Fibroblast of skin of abdomen (primary cell): ENCODE results near the gene LRRC9.
A peak's percentile ranks its signal among the peaks of the same experiment; 100 is the strongest.
"Not testable (repeated sequence)": the region's sequence is repeated elsewhere in the genome, so short reads cannot be mapped to it uniquely, and the experiment has no call there.

Source experiments
- DNase-seq: peaks from one replicate; pipeline ENCODE4 v3.0.0-alpha.2; 2013

LRRC9 gene

DNA sequence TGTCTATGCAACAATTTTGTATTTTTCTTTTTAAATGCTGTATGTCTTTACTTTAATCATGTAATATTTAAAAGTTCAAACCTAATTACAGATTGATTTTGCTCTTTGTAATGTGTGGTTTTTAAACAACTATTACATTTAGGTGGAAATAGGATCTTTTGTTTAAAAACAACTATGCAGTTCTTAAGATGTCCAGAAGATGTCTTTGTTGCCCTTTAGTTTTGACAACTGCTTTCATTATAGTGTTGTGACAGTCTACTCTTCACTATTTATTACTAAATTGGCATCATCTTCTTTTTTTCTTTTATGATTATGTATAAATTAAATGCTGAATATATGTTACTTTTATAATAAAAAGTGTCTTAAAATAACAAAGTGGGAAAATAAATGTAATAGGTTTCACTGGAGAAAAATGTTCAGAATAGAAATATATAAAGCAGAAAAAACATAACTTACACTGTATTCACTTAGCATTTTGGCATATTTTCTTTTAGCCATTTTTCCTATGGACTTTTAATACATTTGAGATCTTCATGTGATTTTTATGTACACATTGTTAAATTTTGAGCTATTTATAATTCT lies 144.6 kb downstream of the LRRC9 start:
- peak; percentile 31 for DNase-seq

DNA sequence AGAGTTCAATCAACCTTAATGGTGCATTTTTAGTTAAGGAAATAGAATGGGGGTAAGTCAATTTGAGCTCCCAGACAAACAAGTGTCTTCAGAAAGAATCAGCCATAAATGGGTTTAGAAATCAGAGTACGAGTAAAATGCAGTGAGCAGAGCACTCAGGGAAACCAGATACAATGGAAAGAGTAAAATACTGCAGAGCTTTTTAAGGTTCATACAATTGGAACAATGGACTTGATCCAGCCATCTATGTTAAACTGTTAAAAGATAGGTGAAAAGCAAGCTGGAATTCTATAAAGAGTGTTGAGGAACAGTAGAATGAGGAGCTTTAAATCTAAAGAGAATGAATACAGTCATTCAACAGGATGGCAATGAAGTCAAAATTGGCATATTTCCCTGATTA lies 147.9 kb downstream of the LRRC9 start:
- DNase-seq, result no peak

DNA sequence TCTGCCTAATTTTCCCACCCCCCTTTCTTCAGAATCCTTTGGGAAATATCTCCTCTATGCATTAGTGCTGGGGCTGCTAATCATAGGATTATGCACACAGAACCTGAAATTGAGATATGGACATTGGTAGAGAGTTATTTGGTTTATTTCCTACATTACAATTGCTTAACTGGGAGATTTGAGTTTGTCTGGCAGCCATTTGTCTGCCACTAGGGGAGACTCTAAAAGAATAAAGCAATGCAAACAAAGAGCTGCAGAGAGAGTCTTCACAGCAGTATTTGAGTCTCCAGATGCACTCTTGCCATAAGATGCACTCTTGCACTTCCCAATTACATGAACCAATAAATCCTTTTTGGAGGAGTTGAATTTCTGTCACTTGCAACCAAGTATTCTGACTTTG lies 159.8 kb downstream of the LRRC9 start:
- DNase-seq, result no peak

DNA sequence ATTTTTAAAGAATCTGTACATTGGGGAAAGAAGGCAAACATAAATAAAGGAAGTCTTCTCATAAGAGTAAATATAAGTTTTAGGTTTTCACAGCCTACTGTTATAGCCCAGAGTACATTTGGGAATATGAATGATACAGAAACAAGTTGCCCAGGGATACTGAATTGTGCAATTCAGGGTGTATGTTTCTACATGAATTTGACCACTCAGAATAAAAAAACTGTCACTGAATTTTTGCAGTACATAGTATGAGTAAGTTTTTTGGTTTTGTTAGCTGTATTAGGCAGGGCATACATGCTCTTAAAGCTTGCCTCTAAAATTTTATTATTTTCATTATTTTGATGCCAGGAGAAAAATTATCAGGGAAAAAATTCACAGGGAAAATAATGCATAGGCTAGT lies 165.1 kb downstream of the LRRC9 start:
- peak; percentile 17 for DNase-seq

DNA sequence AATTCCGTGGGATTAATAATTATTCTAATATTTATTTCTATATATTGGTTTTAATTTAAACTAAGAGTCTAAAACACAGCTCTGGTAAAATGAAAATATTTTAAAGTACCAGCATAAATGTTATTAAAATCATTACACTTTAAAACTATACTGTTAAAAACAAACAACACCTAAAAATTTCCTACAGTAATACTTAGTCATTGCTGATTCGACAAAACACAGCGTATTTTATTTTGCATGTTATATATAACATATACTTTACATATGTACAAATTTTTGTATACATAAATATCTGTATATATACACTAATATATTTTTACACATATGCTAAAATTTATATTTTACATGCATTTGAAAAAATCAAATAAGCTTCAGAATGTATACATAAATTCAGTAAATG lies 165.7 kb downstream of the LRRC9 start:
- no peak for DNase-seq

DNA sequence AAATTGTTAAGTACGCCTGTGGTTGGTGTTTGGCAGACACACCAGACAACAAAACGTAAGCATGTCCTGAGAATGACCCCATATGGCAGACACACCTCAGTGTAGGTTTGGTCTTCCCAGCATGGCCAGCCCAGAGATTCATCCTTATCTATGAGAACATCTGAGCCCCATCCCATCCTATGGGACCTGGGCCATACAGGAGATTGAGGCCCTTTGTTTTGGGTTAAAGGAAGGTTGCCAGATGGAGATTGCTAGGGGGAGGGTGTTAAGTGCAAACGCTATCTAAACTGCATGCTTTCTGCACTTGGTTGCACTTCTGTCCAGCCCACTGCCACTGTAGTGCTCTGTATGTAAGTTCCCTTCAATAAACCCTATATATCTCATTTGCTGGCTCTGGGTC lies 167.7 kb downstream of the LRRC9 start:
- DNase-seq, result no peak

DNA sequence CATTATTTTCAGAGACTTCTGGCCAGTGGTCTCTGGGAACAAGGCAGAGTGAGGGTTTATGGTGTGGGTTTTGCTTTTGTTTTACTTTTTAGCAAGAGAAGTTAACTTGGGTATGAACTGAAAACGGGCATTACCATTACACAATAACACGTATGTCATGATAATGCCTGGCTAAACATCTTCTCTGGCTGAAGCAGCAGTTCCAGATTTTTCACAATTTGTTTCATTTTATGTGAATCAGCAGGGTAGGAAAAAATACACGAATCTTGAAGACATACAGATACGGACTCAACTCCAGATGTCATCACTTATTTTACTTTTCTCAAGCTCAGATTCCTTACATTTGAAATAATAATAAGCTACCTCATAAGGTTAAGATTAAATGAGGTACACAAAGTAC lies 169.3 kb downstream of the LRRC9 start:
- DNase-seq, result no peak

DNA sequence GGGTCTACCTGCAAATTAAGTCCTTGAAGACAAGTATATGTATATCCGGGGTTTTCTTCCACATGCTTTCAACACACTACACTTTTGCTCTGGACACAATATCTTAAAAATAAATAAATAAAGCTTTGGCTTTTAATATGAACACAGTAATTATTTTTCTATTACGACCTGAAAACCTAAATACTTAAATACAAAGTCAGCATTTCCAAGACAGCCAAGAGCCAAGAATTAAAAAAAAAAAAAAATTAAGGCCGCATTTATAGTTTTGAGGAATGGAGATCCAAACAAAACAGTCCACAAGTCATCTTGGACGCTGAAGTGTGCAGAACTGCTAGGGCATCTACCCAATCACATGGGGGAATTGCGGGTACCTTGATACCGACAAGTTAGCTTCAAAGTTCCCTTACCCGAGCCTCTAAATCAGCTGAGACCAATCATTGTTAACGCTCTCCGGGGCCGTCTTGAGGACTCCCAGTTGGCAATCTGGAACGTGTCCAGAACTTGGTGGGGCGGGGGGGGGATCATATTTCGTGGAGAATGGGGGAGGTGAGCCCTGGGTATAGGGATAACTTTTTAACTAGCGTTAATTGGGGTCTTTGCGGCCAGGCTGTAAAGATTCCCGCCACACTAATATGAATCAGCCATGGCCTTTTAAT lies 171.0 kb downstream of the LRRC9 start:
- peak; percentile 79 for DNase-seq

DNA sequence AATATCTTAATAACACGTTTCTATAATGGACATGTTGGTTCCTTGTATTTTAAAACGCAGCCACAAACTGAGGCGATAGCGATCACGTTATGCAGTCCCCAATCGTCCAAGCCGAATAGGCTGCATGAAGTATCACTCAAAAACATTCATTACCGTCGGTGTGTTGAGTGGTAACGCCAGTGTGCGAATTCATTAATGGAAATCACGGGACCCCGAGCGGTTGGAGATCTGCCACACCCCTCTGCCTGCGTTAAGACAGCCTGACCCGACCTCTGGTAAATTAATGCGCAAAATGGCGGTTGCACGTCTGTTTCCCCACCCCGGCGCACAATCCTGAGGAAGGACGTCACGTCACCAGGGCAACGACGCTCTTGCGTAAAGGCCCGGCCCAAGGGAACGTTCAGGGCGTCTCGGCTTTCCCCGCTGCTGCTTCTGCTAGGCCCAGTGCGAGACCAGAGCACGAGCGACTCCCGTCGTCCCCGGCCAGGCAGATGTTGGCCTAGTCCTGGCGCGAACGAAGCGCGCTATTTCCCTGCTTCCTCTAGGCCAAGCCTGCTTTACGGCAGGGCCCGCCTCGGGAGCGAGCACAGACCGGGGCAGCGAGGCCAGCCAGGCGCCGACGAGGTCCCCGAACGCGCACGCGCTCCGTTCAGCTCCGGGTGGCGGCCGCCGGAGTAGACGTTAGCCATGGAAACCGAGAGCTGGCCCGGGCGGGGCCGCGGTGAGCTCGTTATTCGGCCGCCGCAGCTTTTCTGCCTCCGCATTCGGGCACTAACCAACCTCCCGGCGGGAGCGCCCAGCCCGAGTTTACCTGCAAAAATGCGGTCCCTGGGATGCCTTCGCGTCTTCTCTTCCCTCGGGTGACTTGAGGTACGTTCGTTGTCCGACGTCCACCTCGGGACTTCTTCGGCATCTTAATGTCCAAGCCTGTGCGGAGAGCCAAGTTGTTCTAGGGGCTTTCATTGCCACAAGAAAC lies 171.9 kb downstream of the LRRC9 start, which contains the start of gene PCNX4:
PCNX4 (plus strand) TSS at position 374 of the 976 bp plus-strand sequence. CDS start 15,716 bp downstream, outside the sequence.
- DNase-seq, result peak; percentile 99

DNA sequence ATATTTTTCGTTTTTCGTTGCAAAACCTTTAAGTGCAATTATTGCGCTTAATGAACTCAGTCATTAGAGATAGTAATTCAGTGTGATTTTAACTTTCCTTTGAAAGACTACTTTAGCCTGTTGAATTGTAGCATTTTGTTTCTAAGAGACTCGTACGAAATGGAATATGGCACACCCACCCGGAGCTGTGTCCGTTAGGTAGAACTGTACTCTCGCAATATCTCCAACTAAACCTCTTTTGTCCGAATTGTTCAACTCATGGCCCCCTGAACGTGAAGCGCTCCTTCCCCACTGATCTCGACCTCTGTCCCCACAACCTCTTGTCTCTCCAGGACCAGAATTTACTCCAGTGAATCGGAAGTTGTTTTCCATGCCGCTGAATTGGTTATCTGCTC lies 172.6 kb downstream of the LRRC9 start:
- peak; percentile 36 for DNase-seq

DNA sequence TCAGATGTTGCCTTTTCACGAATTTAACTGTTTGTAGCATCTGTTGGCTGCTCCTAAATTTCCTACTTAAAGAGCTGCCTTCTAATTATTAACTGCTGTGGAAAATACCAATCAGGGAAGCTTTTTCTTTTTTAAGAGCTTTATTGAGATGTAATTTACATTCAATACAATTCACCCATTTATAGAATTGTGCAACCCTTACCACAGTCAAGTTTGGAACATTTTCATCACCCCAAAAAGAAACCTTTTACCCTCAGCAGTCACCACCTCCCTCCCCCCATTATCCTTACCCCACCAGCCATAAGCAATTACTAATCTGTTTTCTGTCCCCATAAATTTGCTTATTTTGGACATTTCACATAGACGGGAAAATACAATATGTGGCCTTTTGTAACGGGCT lies 173.1 kb downstream of the LRRC9 start:
- DNase-seq, result no peak

DNA sequence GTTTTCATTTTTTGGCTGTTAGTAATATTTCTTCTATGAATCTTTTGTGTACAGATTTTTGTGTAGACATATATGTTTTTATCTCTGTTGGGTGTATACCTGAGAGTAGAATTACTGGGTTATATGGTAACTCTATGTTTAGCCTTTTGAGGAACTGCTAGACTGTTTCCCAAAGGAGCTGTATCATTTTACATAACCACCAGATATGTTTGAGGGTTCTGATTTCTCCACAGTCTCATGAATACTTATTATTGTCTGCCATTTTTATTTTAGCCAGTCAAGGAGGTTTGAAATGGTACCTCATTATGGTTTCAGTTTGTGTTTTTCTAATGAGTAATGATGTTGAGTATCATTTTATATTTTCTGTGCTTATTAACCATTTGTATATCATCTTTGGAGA lies 173.7 kb downstream of the LRRC9 start:
- peak; percentile 9 for DNase-seq

DNA sequence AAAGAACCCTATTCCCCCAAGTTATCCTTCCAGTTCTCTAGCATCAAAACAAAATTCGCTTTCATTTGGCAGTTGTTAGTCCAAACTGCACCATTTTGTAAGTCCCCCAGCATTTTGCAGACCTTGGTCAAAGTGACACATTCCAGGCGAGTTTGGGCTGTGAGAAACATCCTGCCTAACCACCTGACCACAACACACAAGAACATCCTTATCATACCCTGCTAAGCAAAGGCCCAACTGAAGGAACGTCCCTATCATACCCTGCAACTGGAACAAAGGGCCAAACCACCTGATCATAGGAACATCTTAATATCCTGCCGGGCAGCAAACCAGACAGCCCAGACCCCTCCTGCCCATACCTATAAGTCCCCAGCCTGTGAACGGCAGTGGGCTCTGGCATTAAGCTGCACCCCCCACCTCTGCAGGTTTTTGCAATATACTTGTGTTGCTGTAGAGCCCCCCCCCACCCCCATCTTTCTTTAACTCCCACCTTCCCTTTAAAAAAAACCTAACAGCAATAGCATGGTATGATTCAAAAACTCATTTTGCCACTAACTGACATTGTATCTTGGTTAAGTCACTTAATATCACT lies 174.5 kb downstream of the LRRC9 start:
- DNase-seq, result peak; percentile 62

DNA sequence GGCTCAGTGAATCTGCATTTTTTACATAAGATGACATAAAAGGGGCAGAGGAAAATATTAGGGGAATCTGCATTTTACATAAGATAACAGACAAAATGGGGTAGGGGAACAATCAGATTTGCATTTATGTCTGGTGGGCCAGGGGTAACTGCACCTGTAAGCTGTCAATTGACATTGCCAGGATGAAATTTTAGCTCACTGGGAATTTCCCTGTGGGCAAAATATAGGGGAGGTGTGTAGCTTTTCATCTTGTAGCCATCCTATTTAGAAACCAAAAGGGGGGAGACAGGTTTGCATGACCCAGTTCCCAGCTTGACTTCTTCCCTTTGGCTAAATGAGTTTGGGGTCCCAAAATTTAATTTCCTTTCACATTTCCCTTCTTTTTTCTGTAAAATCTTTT lies 175.3 kb downstream of the LRRC9 start:
- no peak for DNase-seq

DNA sequence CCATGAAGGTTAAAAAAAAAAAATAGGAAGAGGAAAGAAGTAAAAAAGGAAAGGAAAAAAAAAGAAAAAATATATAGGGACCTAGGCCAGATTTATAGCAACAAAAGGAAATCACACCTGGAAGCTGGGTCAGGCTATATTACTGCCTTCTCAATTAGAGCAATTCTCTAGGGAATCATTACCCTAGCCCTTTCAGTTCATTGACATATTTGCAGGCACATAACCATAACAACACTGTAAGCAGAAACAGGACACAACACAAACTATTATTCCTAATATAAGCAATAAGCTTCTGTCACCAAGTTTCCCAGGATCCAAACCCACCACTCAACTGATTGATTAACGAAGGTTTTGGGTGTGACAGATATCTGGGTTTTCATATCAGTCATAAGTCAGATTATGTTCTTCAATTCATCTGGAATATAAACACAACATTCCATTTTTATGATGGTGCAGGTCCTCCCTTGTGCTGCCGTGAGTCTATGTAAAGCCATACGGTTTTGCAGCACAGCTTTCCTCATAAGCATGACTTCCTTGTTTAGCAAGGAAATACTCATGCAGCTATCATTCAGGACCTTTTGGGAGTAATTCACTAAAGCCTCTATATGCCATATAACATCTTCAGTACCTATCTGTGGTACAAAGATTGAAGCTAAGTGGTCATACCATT lies 176.0 kb downstream of the LRRC9 start:
- DNase-seq, result peak; percentile 60

DNA sequence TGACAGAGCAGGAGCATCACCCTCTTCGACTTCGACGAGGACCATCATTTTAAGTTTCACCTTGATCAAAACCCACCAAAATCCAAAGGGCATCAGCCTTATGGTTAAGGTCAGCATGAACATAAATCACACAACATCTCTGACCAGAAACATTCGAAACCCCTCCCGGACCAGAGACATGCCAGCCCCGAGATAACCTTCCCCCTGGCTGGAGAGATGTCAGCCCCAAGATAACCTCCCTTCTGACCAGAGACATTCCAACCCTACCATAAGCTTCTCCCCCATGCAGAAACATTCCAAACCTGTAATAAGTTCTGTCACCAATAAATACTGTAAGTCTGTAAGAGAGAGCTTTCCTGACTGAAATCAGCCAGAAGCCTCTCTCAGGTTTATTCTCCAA lies 178.0 kb downstream of the LRRC9 start:
- no peak for DNase-seq

DNA sequence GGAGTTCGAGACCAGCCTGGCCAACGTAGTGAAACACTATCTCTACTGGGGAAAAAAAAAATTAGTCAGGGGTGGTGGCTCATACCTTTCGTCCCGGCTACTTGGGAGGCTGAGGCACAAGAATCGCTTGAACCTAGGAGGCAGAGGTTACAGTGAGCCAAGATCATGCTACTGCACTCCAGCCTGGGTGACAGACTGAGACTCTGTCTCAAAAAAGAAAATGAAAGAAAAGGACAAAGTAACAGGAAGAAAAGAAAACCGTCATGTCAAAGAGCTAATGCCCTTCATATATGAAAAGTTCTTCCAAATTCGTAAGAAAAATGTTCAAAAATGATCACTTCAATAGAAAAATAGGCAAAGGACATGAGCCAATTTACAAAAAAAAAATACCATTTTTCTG lies 179.9 kb downstream of the LRRC9 start:
- DNase-seq, result not testable (repeated sequence)

DNA sequence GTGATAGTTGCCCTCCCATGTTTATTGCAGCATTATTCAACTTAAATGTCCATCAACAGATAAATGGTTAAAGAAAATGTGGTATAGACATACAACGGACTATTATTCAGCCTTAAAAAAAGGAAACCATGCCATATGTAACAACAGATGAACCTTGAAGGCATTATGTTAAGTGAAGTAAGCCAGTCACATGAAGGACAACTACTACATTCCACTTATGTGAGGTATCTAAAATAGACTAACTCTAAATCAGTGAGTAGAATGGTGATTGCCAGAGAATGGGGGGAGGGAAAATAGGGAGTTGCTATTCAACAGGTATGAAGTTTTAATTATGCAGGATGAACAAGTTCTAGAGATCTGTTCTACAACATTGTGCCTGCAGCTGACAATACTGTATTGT lies 181.8 kb downstream of the LRRC9 start:
- DNase-seq, result peak; percentile 14

DNA sequence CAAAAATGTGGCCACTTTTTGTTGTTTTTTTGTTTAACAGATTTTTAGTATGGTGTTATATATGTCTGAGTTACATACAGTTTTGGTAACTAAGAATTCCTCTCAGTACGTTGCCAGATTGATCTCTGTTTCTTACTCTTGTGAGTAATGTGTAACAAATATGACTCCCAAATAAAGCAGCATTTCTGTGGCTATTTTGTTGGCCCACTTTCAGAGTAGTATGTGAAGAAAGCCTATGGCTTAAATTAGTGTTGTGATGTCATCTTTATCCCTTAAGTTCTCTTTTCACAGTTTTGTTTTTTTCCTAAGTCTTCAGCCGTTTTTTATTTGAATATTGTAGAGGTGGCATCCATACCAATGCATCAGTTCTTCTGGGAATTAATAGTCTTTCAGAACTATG lies 182.4 kb downstream of the LRRC9 start:
- peak; percentile 94 for DNase-seq

DNA sequence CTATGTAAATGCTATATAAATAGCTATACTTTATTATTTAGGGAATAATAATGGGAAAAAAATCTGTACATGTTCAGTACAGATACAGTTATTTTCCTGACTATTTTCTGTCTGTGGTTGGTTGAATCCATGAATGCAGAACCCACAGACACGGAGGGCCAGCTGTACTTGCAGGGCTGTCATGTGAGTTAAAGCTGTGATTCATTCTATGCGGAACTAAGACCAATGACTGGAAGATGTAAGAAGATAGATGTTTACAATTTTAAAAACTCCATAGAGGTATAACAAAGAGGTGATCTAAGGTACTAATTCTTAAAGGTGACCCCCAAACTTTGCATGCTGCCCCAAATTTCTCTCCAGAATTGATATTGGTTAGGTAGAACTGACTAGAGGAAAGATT lies 186.4 kb downstream of the LRRC9 start:
- peak; percentile 71 for DNase-seq

DNA sequence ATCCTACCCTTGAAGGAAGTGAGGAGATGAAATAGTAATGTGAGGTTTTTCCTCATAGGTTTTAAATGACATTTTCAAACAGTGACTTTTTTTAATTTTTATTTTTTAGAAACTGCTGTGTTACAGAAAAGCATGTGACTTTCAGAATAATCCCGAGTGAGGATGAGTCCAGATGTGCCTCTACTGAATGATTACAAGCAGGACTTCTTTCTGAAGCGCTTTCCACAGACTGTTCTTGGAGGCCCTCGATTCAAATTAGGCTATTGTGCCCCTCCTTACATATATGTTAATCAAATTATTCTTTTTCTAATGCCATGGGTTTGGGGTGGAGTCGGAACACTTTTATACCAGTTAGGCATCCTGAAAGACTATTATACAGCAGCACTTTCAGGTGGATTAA lies 187.5 kb downstream of the LRRC9 start:
- no peak for DNase-seq

DNA sequence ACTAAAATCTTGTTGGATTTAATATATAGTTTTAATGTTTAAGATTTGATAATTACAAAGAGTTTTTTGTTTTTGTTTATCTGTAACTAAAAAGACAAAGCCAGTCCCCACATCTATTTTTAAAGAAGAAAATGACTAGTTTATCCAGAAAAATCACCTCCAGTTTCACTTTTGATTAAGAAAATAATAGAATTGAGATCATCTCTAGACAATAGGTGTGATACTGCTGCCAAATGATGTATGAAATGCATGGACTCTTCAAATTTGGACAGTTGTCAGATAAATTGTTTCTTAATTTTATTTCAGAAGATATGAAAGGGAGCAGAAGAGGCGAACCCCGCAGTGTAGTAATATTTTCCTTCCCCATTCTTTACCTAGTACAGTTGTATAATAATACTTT lies 191.8 kb downstream of the LRRC9 start:
- no peak for DNase-seq
